GM12872 (cell line): Measurements from ENCODE around the gene CANT1.

Experiments
- TF ChIP-seq, protein P1 (sequence below): IDR thresholded peaks from 3 replicates; pipeline ENCODE4 v1.5.1; 2011; ENCODE audit warnings: low read depth, mild to moderate bottlenecking, low read length, moderate library complexity; ENCODE audit not compliant: insufficient read depth

CANT1 gene

DNA sequence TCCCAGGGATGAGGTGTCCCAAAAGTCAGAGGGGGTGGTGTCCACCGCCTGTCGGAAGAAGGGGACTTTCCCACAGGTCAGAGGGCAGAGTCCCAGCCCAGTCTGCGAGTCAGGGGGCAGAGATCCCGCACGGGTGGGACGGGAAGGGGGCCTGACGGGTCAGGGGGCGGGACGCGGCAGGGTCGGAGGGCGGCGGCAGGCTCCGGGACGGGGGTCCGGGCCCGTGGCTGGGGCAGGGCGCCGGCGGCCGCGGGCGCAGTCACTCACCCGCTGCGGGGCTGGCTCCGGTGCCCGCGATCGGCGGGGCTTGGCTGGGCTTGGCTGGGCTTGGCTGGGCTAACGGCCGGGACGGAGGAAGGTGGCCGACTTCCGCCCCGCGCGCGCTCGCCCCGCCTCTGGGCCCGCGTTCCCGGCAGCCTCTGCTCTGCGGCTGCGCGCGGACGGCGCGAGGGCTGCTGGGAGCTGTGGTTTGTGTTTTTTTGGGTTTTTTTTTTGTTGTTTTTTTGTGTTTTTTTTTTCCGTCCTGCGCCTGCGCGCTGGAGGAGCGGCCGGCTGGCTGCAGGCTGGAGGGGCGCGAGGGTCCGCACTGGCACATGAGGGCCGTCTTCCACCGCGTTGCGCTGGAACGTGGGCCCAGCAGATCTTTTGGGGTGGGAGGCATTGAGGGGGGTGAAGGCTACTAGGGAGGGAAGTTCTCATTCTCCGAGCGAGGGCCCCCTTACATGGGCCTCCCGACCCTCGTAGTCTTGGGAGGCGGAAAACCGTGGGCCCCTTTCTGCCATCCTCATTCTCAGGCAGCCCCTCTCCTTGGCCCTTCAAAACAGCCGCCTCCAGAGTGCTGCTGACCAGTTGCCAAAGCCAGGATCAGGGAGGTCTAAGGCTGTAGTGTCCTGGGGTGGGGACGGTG is at the start of gene CANT1:
CANT1 (minus strand) TSS at position 368 of the 907 bp plus-strand sequence. CDS start 12,142 bp downstream, outside the sequence.
- TF ChIP-seq, protein P1, sequence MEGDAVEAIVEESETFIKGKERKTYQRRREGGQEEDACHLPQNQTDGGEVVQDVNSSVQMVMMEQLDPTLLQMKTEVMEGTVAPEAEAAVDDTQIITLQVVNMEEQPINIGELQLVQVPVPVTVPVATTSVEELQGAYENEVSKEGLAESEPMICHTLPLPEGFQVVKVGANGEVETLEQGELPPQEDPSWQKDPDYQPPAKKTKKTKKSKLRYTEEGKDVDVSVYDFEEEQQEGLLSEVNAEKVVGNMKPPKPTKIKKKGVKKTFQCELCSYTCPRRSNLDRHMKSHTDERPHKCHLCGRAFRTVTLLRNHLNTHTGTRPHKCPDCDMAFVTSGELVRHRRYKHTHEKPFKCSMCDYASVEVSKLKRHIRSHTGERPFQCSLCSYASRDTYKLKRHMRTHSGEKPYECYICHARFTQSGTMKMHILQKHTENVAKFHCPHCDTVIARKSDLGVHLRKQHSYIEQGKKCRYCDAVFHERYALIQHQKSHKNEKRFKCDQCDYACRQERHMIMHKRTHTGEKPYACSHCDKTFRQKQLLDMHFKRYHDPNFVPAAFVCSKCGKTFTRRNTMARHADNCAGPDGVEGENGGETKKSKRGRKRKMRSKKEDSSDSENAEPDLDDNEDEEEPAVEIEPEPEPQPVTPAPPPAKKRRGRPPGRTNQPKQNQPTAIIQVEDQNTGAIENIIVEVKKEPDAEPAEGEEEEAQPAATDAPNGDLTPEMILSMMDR: no peak

DNA sequence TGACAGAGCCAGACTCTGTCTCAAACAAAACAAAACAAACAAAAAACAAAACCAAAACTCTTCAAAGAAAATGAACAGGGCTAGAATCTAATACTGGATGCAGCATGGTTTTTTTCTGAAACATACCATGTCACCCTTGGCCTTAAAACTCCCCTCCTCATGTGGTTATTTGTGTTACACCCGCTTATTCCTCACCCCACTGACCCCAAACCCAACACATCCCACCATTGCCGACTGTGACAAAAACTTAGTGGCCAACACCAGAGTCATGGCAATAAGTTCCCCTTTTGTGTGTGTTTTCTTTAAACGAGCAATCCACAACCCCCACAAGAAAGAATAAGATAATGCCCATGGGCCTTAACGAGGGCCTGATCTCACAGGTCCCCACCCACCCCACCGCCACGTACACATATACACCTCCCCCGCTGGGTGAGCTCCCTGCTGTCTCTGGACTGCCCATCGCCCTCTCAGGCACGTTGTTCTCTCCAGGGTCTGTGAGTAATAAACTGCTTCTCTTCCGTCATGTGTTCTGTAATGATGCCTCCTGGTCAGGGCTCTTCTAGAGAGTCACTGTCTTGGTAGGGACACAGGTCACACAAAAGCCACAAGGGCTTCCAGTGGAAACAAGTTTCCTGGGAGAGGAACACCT is 48.3 kb upstream of the CANT1 start:
- TF ChIP-seq, protein P1: no peak

DNA sequence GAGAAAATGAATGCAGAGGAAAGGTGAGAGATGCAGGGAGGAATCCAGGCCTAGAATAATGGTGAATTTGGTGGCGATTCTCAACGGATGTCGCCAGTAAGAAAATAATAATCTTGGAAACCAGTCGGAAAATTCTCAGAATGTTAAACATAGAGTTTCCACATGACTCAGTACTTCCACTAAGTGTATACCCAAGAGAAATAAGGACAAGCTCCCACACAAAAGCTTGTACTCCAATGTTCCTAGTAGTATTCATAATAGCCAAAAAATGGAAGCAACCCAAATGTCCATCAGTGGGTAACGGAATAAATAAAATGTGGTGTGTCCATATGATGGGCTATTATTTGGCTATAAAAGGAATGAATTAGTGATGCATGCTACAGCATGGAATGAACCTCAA is 45.6 kb upstream of the CANT1 start:
- TF ChIP-seq, protein P1: no peak

DNA sequence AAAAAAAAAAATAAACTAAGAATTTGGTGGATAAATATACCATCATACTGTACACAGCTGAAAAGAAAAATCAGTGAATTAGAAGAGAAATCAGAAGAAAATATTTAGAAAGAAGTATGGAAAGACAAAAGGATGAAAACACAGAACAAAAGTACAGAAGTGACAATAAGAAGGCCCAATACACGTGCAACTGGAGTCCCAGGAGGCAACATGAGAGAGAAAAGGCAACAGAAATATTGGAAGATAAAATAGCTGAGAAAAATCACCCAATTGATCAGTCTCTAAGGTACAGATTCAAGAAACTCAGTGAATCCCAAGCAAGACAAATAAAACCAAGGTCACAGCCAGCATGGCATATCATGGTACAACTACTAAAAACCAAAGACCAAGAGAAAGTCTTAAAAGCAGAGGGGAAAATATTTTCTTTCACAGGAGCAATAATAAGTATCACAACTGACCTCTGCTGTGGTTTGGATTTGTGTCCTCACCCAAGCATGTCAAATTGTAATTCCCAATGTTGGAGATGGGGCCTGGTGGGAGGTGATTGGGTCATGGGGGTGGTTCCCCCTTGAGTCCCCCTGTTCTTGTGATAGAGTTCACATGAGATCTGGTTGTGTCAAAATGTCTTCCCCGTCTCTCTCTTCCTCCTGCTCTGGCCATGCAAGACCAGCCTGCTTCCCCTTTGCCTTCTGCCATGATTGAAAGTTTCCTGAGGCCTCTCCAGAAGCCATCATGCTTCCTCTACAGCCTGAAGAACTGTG is 44.8 kb upstream of the CANT1 start:
- TF ChIP-seq, protein P1: no peak

DNA sequence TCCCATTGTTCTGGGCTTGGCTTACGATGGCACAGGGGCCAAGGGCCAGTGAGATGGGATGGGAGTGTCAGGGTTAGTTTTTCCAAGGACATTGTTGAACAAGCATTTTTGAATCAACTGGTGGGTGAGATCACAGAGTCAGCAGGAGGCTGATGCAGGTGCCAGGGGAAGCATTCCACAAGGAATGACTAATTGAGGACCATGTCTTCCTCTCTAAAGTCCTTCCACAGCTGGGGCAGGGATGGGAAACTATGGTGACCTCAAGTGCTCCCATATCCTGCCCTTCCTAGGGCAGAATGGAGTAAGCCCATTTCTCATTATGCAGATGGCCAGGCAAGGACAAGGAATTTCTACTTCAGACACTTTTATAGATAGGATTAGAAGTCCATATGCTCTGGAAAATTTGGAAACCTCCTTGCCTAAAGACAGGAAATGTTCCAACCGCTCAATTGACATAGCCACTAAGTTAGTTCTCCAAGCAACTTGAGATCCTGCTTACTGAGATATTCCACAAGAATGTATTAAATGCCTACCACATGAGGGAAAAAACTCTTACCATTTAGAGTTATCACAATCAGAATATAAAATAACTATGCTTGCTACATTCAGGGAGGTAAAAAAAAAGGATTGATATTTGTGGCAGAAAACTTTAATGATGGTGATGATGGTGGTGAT is 43.8 kb upstream of the CANT1 start:
- TF ChIP-seq, protein P1: no peak

DNA sequence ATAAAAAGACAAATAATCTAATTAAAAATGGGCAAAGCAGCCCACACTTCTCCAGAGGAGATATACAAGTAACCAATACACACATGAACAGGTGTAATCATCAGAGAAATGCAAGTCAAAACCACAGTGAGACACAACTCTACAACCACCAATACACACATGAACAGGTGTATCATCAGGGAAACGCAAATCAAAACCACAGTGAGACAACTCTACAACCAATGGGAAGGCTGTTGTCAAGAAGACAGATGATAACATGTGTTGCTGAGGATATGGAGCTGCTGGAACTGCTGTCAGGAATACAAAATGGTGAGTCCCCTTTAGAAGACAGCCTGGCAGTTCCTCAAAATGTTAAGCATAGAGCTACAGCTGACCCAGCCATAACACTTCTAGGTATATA is 42.6 kb upstream of the CANT1 start:
- TF ChIP-seq, protein P1: no peak

DNA sequence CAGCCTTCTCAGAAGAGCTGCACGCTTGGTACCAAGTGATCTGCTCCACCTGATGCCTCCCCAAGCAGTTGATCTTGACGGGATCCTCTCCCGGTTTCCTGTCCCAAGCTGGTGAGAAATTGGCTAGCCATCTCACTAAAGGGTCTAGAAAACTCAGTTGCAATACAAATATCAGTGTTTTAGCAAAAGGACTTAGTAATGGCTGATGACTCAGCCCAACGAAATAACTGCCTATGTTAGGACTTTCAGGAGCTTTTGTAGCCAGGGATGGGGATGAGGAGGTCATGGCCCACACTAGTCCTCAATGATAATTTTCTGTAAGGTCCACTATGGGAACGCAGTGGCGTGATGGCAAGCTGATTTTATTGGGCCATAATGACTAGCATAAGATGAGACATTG is 41.7 kb upstream of the CANT1 start:
- TF ChIP-seq, protein P1: no peak
